NCI-H2196 (cell line): ENCODE measurements around the gene CTAGE4.
"Not testable (repeated sequence)": the region's sequence is repeated elsewhere in the genome, so short reads cannot be mapped to it uniquely, and the experiment has no call there.

ENCODE experiments used
- DNase-seq: peaks from one replicate; lab custom pipeline; 2025; ENCODE audit not compliant: unreplicated experiment; lab: John Stamatoyannopoulos, UW

The CTAGE4 gene

DNA sequence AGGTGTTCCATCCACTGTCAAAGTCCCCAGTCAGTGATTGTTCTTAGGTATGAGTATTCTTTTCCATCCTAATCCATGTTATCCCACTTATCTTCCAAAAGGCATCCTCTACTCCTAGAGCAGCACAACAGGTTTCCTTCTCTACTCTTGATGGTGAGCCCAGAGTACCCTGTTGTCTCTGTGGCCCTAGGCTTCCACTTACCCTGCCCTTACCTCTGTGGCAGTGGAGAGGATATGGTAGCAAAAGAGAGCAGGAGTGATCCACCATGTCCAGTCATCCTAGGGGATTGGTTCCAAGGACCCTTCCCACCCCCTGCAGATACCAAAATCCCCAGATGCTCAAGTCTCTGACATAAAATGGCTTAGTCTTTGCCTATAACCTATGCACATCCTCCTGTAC is 33.9 kb downstream of the CTAGE4 start:
- not testable (repeated sequence) for DNase-seq

DNA sequence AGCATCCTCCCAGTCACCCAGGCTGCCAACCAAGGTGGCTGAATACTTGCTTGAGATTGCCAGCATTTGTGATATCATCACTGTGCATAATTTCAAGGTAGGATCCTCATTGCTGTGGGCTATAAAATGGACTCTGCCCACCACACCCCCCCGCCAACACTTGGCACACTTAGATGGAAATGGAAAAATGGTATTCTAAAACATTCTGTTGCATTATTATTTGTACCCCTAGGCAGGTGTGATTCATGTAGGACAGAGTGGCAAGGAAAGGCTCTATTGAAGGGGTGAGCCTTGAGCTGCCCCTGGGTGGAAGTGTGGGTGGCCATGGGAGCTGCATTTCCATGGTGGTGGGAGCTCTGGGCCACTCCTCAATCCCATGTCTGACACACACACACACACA is 35.3 kb downstream of the CTAGE4 start:
- DNase-seq, result not testable (repeated sequence)

- DNase-seq, result not testable (repeated sequence)
These were observed 35.9 kb downstream of the CTAGE4 start for GRCh38 chr7:144219149-144219548.

- DNase-seq, result not testable (repeated sequence)
These were observed 37.3 kb downstream of the CTAGE4 start for GRCh38 chr7:144220531-144220930.

GRCh38 chr7:144223675-144224074 is 40.4 kb downstream of the CTAGE4 start:
- DNase-seq, result not testable (repeated sequence)

DNA sequence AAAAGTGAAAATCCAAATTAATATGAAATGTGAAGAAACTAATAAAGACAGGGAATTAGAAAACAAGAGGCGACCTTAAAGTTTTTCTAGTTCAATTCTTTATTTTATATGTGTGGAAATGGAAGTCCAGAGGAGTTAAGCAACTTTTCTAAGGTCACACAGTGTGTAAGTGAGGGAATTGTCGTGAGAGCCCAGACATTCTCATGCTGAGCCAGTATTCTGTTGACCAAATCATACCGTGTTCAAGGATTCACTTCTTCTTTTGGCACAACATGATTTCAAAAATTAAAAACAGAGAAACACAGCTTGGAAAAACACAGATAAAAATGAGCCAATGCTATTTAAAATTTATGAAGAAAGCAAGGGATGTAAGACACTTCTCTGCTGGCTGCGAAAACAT is 43.6 kb downstream of the CTAGE4 start:
- not testable (repeated sequence) for DNase-seq

GRCh38 chr7:144228810-144229209 is 45.5 kb downstream of the CTAGE4 start:
- not testable (repeated sequence) for DNase-seq

GRCh38 chr7:144231027-144231426 is 47.8 kb downstream of the CTAGE4 start:
- not testable (repeated sequence) for DNase-seq

GRCh38 chr7:144233039-144233438 is 49.8 kb downstream of the CTAGE4 start:
- not testable (repeated sequence) for DNase-seq
